A204.1 (cell line): Measurements from ENCODE around the gene BEST4.
"Not testable (repeated sequence)": the region's sequence is repeated elsewhere in the genome, so short reads cannot be mapped to it uniquely, and the experiment has no call there.

Source experiments
- FAIRE-seq: peaks from 2 replicates; lab custom pipeline; 2012; peaks lifted over from hg19 to GRCh38; lab: Jason Lieb, UNC

The BEST4 gene

DNA sequence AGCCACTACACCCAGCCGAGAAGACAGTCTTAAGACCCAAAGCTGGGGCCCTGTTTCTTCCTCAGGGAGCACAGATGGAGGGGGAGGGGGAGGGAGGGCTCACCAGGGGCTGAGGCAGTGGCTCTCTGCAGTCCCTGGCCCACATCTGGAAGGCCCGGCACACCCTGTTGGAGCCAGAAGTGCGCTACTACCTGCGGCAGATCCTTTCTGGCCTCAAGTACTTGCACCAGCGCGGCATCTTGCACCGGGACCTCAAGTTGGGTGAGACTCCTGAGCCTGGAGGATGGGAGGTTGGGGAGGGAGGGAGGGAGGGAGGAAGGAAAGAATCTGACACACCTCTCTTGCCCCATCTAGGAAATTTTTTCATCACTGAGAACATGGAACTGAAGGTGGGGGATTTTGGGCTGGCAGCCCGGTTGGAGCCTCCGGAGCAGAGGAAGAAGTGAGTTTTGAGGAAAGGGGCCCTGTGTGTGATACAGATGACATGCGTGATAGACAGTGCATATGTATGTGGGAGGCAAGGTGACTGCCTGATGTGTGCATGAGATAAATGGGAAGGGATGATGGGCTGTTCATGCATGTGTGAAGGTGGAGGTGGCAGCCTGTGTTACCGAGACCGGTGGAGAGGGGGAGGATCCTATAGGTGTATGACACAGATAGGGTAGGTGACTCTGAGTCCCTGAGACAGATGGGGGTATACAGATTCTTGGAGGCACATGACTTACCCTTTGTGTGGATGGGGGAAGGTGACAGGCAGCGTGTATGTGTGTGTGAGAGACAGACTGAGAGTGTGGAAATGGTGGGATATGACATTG, 13.7 kb upstream of the BEST4 start:
- FAIRE-seq: no peak

DNA sequence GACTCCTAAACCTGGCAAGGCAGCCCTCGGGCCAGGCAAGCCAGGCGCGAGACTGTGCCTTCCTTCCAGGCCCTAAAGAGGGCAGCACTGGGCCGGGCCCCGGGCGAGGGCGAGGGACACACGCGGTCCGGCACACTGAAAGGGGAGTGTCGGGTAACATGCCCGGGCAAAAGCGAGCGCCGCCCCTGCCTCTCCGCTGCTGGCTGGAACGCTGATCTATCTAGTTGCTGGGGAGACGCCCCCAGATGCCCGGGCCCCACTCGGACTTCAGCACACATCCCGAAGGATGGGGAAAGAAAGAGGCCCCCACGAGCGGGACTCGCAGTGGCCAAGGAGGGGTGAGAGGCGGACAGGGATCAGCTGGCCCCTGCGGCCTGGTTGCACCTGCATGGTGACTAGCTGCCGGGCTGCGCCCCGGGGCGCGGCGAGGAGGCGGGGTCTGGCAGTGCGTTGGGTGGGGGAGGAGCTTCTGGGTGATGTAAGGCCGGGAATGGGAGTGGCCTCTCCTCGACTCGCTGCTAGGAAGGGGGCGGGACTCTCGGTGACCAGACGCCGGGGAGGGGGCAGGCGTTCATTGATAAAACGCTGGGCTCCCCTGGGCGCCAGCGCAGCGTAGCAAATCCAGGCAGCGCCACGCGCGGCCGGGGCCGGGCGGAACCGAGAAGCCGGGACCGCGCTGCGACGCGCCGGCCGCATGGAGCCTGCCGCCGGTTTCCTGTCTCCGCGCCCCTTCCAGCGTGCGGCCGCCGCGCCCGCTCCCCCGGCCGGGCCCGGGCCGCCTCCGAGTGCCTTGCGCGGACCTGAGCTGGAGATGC, 12.0 kb upstream of the BEST4 start, which contains the start of gene PLK3:
TSS of gene PLK3 (plus strand) at position 608 of the 815 bp plus-strand sequence. CDS start at position 695, 87 bp downstream.
- peak; percentile 93 for FAIRE-seq

DNA sequence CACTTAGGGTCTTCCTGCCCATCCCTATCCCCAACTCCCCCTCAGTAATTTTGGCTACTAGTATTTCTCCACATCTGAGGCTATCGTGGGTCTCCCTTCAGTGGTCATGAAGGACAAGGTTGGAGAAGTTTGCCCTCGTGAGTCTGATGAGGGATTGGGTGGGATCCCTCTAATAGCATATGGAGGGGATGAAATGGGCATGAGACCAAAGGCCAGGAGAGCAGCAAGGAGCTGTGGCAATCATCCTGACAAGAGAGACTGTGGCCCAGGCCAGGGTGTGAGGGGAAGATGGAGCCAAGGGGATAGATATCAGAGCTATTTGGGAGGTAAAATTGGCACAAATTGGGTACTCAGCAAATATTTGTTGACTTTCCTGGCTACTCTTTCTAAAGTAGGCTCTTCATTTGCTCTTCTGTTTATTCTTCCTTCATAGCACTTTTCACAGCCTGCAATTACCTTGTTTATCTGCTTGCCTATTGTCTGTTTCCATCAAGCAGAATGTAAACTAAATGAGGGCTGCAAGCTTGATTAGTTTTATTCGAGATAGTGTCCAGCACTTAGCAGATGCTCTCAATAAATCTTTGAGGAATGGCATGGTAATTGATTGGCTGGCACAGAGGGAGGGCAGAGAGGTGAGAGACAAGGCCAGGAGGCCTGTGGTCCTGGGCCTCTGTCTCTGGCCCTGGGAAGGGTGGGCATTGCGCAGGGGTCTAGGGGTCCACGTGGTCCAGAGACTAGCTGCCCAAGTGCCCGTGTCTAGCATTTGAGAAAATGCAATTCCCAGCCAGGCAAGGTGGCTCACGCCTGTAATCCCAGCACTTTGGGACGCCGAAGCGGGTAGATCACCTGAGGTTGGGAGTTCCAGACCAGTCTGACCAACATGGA, 10.8 kb upstream of the BEST4 start:
- FAIRE-seq: no peak

DNA sequence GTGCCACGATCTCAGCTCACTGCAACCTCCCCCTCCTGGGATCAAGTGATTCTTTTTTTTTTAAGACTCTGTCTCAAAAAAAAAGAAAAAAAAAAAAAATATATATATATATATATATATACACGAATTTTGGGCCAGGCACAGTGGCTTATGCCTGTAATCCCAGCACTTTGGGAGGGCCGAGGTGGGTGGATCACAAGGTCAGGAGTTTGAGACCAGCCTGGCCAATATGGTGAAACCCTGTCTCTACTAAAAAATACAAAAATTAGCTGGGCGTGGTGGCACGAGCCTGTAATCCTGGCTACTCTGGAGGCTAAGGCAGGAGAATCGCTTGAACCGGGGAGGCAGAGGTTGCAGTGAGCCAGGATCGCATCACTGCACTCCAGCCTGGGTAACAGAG, 9.9 kb upstream of the BEST4 start:
- not testable (repeated sequence) for FAIRE-seq

DNA sequence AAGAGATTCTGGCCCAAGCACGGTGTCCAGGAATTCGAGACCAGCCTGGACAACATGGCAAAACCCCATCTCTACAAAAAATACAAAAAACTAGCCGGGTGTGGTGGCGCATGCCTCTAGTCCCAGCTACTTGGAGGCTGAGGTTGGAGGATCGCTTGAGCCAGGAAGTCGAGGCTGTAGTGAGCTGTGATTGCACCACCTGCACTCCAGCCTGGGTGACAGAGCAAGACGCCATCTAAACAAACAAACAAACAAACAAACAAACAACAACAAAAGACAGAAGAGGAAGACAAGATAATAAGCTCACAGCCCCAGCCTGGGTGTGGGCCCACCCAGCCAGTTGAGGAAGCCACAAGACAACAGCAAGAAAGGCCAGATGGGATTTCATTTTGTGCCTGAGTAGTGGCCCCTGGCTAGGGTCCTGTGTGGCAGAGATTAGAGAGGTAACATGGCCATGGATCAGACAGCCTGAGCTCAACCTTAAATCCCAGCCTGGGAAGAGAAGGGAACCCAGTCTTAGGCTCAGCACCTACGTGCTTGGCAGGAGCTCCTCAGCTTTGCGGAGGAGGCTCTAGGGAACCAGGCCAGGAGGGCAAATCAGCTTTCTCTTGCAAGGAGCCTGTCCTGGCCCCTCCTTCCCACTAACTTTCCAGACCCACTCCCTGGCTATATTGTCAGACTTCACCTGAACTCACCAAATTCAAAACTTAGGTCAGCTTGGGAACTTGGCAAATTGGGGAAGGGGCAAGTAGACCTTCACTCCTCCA, 4.9 kb upstream of the BEST4 start:
- no peak for FAIRE-seq

DNA sequence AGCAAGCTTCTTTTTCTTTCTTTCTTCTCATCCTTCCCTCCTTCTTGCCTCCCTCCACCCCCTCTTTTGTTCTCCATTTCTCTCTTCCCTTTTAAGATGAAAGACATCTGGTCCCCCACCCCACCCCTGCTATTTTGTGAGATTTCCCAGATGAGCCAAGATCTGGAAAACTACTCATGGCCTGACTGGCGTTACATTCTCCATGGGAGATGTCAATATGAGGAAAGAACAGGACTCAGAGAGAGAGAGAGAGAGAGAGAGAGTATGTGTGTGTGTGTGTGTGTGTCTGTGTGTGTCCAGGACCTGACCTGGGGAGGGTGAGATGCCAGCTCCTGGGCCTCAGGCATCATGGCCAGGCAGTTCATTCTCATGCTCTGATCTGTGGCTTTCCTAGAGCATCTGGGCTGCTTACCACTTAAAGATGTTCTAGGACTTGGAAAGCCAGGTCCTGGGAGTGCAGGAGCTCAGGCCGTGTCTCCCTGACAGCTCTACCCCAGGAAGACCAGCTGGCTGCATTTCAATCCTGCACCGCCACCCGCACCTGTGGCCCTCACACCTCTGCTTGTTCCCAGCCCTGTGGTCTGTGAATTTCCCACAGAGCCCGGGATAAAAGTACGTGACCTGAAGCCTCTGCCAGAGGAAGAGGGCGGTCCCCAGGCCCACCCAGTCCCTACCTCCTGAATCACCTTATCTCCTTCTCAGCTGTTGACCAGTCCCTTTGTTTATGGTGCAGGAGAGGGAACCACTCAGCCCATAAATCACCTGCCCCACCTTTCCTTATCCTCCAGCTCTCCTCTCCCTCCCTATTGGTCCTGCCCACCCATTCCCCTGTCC, 3.2 kb upstream of the BEST4 start:
- FAIRE-seq: no peak

DNA sequence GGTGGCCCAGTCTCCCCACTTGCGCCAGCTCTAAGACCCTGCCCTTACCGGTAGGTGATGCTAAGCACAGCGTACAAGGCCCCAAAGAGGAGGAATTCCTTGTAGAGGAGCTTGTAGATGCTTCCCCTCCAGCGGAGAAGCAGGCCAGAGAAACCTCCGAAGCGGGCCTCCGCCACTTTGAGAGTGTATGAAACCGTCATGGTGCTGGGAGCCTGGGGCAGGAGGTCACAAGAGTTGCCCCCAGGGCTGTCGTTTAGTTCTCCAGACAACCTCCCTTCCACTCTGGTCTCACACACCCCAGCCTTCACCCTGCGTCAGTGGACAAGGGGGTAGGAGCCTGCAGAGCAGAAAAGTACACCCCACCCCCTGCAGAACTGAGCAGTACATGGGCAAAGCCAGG, 464 bp downstream of the BEST4 start:
- no peak for FAIRE-seq

DNA sequence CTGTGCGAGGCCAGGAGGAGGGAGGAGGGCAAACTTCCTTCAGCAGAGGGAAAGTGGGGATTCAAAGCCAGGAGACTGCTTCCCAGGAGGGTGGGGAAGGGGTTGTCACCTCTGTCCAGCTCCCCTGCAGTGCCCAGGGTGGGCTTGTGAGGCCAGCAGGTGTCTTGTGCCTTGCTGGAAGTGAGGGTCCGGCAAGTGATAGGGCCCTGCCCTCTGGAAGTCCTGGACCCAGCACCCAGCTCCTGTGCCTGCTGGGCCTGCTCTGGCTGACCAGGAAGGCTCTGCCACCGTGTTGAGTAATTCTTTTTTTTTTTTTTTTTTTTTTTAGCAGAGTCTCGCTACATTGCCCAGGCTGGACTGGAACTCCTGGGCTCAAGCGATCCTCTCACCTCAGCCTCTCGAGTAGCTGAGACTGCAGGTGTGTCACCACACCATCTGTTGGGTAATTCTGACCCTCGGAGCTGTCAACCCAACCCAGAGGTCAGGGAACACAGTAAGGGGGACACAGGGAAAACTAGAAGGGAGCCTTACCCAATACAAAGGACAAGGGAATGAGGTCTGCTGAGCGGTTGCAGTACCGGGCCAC, 1.0 kb downstream of the BEST4 start:
- FAIRE-seq: no peak

DNA sequence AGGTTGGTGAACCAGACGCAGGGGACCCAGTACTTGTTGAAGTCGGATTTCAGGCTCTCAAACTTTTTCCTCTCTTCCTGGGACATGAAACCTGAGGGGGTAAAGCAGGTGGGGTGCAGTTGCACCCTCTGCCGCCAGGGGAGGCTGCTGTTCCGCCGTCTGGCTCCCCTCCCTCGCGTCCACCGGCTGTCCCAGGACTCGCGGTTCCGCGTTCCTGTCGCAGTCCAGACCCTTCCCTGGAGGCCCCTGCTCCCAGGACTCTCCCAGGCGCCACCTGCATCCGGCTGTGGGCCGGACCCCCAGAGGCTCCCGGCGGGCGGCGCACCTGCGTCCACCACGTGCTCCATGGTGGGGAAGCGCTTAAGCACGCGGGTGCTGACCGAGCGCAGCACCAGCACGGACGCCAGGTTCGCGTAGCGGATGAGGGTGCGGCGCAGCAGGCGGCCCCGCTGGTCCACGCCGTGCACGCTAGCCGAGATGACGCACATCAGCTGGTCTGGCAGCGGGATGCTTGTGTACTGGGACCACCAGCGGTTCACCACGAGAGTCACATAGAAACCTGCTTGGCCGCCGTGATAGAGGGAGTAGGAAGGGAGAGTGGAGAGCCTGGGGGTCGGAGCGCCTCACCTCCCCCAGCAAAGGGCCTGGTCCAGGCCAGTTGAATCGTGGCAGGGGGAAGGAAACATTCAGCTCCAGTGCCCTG, 1.7 kb downstream of the BEST4 start:
- FAIRE-seq: no peak

DNA sequence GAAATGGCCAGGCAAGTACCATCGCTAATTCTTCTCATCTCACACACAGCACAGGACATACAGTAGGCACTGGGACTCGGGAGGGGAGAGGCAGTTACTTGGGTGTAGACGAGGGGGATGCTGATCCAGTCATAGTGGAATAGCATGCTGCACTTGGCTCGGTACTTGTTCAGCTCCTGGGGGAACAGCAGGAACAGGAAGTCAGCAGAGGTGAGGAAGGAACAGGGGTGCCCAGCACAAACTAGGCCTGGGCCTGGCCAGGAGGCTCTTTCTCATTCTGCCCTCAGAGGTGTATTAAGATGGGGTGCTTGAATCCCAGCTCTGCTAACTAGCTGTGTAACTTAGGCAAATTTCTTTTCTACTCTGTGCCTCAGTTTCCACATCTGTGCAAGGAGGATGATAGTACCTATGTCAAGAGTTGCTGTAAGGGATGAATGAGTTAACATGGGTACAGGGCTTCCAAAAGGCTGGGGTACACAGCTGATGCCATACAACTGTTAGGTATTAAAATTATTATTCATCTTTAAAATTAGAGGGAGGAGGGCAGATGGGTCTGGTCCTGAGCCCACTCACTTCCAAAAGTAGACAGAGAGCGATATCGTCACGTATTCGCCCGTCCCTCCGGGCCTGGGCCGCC, 2.4 kb downstream of the BEST4 start:
- FAIRE-seq: no peak

DNA sequence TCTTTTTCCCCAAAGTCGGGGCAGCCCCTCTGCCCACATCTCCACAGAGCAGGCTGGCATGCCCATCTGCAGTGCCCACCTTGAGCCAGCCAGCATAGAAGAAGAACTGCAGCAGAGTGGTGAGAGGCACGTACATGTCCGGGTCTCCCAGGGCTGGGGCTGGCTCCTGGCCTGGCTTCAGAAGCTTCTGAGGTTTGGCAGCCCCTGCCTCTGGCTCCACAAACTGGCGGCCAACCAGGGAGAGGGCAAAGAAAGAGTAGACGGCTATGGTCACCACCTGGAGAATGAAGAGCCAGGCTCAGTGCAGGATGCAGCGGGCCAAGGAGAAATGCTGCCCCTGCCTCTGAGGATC, 3.0 kb downstream of the BEST4 start:
- no peak for FAIRE-seq

DNA sequence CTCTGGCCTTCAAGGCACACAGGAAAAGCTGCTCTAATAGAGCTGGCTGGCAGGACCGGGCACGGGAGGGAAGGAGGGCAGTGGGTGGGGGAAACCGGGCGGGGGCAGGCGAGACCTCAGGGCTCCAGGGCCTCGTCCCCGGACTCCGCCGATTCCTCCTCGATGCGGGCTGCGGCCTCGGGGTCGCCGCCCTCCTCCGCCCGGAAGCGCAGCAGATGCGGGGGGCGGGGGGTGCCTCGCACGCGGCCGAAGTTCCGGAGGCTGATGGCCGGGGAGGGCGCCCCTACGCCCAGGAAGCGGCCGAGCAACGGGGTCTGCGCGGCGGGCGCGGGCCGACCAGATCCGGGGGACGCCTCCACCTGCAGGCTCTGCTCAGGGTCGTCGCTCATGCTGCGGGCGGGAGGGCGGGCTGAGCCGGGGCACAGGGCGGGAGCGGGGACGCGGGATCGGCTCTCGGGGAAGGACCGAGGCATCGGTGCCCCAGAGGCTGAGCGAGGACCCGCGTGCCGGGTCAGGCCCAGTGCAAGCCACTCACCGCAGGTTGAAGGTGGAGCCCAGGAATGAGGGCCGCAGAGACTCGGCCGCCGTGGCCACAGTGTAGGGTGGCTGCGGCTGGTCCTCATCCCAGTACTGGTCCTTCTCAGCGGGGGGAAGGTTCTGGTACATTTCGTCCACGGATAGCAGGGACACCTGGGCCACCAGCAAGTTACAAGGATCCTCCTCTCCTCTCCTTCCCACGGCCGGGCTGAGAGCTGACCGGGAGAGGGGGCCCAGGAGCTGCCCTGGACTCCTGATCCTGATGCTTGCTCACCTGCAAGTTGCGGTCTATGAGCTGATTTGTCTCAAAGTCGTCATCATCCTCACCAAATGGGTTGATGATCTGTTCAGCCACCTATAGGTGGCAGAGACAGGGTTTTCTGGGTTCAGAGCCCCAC, 3.6 kb downstream of the BEST4 start:
- no peak for FAIRE-seq

DNA sequence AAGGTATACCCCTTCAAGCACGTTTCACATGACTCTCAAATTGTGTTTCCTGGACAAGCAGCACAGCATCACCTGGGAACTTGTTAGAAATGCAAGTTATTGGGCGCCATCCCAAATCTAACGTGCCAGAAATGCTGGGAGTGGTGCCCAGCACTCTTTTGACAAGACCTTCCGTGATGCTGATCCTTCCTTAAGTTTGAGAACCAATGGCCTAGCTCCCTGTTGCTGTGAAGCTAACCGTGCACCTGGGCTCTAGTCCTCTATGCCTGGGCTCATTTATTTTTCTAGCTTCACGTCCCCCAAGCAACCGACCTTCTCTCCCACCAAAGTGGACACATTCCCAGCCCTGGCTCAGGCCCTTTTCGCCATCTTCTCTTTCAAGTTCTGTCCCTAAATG, 4.3 kb downstream of the BEST4 start:
- no peak for FAIRE-seq

DNA sequence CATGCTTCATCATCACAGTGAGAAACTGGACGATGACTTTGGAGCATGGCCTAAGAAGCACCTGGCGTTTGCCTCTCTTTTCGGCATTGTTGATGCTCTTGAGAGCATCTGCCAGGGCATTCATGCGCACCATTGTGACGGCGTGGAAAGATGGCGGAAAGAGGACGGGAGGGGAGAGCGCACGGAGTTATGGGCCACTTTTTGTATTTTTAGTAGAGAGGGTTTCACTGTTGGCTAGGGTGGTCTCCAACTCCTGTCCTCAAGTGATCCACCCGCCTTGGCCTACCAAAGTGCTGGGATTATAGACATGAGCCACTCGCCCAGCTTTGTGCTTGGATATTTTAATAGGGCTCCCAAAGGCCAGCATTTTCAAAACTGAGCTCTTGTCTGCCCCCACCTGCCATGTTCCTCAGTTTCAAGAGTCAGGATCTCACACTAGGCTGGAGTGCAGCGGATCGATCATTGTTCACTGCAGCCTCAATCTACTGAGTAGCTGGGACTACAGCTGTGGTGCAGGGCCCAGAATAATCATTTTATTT, 7.3 kb downstream of the BEST4 start:
- no peak for FAIRE-seq

DNA sequence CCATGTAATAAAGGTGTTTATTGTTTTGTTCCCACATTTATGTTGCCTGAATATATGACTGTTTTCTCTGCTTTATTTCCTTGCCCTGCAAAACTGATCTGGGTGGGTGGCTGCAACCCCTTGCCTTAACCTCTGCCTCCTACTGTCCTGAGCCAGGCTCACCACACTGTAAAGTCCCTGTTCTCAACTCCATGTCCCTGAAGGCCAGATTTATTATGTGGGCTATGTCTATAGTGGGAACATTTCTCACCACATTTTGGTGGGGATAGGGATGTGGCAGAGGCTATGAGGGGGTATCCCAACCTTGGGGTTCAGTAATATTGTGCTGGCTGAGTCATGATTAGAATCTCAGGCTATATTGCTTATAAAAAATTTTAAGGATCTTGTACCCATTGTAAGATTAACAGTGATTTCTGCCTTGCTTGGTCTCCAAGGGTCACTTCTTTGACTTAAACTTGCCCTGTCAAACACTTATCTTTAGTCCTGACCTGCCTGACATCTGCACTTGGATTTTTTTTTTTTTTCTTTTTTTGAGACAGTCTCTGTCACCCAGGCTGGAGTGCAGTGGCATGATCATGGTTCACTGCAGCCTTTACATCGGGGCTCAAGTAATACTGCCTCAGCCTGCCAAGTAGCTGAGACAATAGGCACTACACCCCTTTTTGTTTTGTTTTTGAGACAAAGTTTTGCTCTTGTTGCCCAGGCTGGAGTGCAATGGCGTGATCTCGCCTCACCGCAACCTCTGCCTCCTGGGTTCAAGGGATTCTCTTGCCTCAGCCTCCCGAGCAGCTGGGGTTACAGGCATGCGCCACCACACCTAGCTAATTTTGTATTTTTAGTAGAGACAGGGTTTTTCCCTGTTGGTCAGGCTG, 9.0 kb downstream of the BEST4 start:
- FAIRE-seq: no peak

DNA sequence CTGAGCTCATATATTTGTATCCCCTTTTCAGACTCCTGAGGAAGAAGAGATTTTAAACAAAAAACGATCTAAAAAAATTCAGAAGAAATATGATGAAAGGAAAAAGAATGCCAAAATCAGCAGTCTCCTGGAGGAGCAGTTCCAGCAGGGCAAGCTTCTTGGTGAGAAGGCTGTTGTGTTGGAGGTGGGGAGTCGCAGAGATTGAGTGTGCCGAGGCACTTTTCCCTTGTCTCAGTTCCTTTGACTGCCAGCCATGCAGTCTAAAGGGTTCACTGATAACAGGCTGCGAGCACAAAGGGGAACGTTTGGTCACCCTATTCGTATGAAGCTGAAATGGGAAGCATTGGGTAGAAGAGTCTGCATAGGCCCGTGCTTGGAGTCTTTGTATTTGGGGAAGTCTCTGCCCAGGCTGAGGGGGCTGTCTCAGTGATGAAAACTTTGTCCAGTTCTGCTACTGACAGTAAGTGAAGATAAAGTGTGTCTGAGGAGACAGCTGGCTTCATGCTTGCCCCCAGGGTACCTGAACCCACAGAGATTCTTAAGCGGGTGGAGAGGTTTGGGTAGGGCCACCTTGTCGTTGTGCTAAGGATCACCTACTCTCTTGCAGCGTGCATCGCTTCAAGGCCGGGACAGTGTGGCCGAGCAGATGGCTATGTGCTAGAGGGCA, 9.9 kb downstream of the BEST4 start:
- FAIRE-seq: no peak
